ENCODE measurements around the gene WWOX. TPM values are rescaled to one million over a fixed set of nuclear protein-coding genes. Genes with fewer than 3 reads are reported as not detected.

Gene WWOX
- total and polyA plus RNA-seq, 2 of the 4 experiments (the other 2 are of a cell fraction) = 2.7 to 5.4 TPM

GRCh38 chr16:79209308-79209707 lies 1109.9 kb downstream of the WWOX start:
- no peak for TF ChIP-seq BHLHE40 (IDR thresholded peaks at IDR 0.05; ENCODE audit: low read depth, low read length)
- TF ChIP-seq RCOR1 (IDR thresholded peaks at IDR 0.05; ENCODE audit: insufficient replicate concordance, low read length) = no peak
- TF ChIP-seq RAD21 (IDR thresholded peaks at IDR 0.05; ENCODE audit: low read length) = no peak
- no peak for TF ChIP-seq ELK1 (IDR thresholded peaks at IDR 0.05; ENCODE audit: borderline replicate concordance, low read depth, low read length)
- no peak for TF ChIP-seq POLR2A (IDR thresholded peaks at IDR 0.05; ENCODE audit: low read depth, low read length)
- TF ChIP-seq FOS (IDR thresholded peaks at IDR 0.05; ENCODE audit: low read depth, low read length) = no peak
- no peak for TF ChIP-seq MXI1 (IDR thresholded peaks at IDR 0.05; ENCODE audit: borderline replicate concordance, low read depth, low read length)
- TF ChIP-seq SMC3 (IDR thresholded peaks at IDR 0.05; ENCODE audit: low read depth, low read length) = no peak
- TF ChIP-seq, protein P1, sequence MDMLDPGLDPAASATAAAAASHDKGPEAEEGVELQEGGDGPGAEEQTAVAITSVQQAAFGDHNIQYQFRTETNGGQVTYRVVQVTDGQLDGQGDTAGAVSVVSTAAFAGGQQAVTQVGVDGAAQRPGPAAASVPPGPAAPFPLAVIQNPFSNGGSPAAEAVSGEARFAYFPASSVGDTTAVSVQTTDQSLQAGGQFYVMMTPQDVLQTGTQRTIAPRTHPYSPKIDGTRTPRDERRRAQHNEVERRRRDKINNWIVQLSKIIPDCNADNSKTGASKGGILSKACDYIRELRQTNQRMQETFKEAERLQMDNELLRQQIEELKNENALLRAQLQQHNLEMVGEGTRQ (IDR thresholded peaks at IDR 0.05; ENCODE audit: low read depth, low read length) = no peak
- no peak for TF ChIP-seq CEBPB (IDR thresholded peaks at IDR 0.05; ENCODE audit: low read depth, low read length)
- TF ChIP-seq, protein P2, sequence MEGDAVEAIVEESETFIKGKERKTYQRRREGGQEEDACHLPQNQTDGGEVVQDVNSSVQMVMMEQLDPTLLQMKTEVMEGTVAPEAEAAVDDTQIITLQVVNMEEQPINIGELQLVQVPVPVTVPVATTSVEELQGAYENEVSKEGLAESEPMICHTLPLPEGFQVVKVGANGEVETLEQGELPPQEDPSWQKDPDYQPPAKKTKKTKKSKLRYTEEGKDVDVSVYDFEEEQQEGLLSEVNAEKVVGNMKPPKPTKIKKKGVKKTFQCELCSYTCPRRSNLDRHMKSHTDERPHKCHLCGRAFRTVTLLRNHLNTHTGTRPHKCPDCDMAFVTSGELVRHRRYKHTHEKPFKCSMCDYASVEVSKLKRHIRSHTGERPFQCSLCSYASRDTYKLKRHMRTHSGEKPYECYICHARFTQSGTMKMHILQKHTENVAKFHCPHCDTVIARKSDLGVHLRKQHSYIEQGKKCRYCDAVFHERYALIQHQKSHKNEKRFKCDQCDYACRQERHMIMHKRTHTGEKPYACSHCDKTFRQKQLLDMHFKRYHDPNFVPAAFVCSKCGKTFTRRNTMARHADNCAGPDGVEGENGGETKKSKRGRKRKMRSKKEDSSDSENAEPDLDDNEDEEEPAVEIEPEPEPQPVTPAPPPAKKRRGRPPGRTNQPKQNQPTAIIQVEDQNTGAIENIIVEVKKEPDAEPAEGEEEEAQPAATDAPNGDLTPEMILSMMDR (conservative IDR thresholded peaks at IDR 0.05; ENCODE audit: low read depth, low read length) = no peak
- no peak for TF ChIP-seq RFX5 (IDR thresholded peaks at IDR 0.05; ENCODE audit: low read depth, low read length)
- TF ChIP-seq NFE2L2 (IDR thresholded peaks at IDR 0.05; ENCODE audit: low read depth, low read length) = no peak
- no peak for TF ChIP-seq MAZ (IDR thresholded peaks at IDR 0.05; ENCODE audit: borderline replicate concordance, low read depth, low read length)
- no peak for TF ChIP-seq MAFK (IDR thresholded peaks at IDR 0.05; ENCODE audit: low read depth, low read length)
- TF ChIP-seq CHD1 (IDR thresholded peaks at IDR 0.05; ENCODE audit: low read depth, low read length) = no peak

More at GRCh38 chr16:79209308-79209707, 1109.9 kb downstream of the WWOX start:
- no TSS peak for BruUV-seq (replicated peaks)
- no peak for ATAC-seq (ENCODE audit: low read depth)
- intact Hi-C loops (cut with micrococcal nuclease) (loop anchor here (1.0 kb wide), 1 partner anchor 11 kb away; no protein-coding TSS in a partner anchor), dilution Hi-C loops (cut with HindIII; ENCODE audit: low sequenced_read_pairs, unreplicated experiment) (no loop called here), in situ Hi-C loops (cut with MboI; ENCODE audit: low sequenced_read_pairs) (no loop called here)
- Histone ChIP-seq H2BK5ac (ENCODE audit: low read depth, low read length, poor library complexity, severe bottlenecking) (no peak overlapping the region), H3K9me3 (ENCODE audit: control insufficient read depth, insufficient read depth, low read length) (peaks cover 35% of the 10 kb centered on the region), H2AK9ac (replicated peaks; ENCODE audit: low read depth, low read length, poor library complexity) (no peak overlapping the region), H4K20me1 (ENCODE audit: insufficient read depth, low read length) (no peaks in the 10 kb centered on the region), H2BK15ac (ENCODE audit: low read depth, low read length) (no peak overlapping the region), H2BK120ac (ENCODE audit: low read depth, low read length) (no peak overlapping the region), H3K4me3 (ENCODE audit: insufficient read depth, low read depth, low read length) (no peak overlapping the region), H4K8ac (ENCODE audit: low read depth in 2 of 2, low read length in 2 of 2) (no peak overlapping the region), H3K36me3 (ENCODE audit: control insufficient read depth, insufficient read depth, low read length) (no peaks in the 10 kb centered on the region), H3K4ac (ENCODE audit: low read depth, low read length) (no peak overlapping the region), H2BK20ac (ENCODE audit: low read depth, low read length) (no peak overlapping the region), H3K4me1 (ENCODE audit: control insufficient read depth, insufficient read depth, low read length) (no peaks in the 10 kb centered on the region), H2AK5ac (ENCODE audit: low read depth, low read length) (no peak overlapping the region), H3K27me3 (ENCODE audit: control insufficient read depth, insufficient read depth, low read length) (no peaks in the 10 kb centered on the region), H3K79me1 (ENCODE audit: low read depth in 1 of 2, low read length in 2 of 2) (no peaks in the 10 kb centered on the region), H3K14ac (replicated peaks; ENCODE audit: low read depth, low read length) (no peak overlapping the region), H3K27ac (ENCODE audit: insufficient read depth, low read length) (no peak overlapping the region), H4K5ac (ENCODE audit: low read depth, low read length) (no peak overlapping the region), H3K56ac (ENCODE audit: extremely low read depth, insufficient read depth, low read length) (no peak overlapping the region), H3K18ac (ENCODE audit: low read depth, low read length) (no peak overlapping the region), H3K9ac (ENCODE audit: low read depth, low read length) (no peak overlapping the region), H3K4me2 (ENCODE audit: low read depth, low read length) (no peak overlapping the region), H3K9me1 (ENCODE audit: insufficient read depth, low read length) (no peaks in the 10 kb centered on the region), H3K23ac (ENCODE audit: low read depth, low read length) (no peak overlapping the region), H4K91ac (ENCODE audit: insufficient read depth, low read depth, low read length) (no peak overlapping the region), H2AFZ (replicated peaks; ENCODE audit: low read length, poor library complexity) (no peak overlapping the region)
- ChIA-PET CTCF (interaction anchor here (0.6 kb wide), 1 partner anchor 18 kb away, joined by 3 read pairs; no protein-coding TSS in a partner anchor), POLR2A (ENCODE audit: unreplicated experiment) (no interaction called here)
- DNase-seq = no peak
- WGBS, 2 experiments (ENCODE audit: extremely low coverage in 2 of 2, insufficient read length in 1 of 2) = no CpG with 5 or more reads among the region's 7 CpGs
